HG03159 (cell line): ENCODE results near the gene MBD3.

ENCODE experiments used
- ATAC-seq: cut with Tn5 transposase; IDR thresholded peaks from one replicate; pipeline ENCODE4 v1.9.1; 2021; ENCODE audit warnings: mild to moderate bottlenecking, moderate library complexity; ENCODE audit not compliant: unreplicated experiment

Gene MBD3

DNA sequence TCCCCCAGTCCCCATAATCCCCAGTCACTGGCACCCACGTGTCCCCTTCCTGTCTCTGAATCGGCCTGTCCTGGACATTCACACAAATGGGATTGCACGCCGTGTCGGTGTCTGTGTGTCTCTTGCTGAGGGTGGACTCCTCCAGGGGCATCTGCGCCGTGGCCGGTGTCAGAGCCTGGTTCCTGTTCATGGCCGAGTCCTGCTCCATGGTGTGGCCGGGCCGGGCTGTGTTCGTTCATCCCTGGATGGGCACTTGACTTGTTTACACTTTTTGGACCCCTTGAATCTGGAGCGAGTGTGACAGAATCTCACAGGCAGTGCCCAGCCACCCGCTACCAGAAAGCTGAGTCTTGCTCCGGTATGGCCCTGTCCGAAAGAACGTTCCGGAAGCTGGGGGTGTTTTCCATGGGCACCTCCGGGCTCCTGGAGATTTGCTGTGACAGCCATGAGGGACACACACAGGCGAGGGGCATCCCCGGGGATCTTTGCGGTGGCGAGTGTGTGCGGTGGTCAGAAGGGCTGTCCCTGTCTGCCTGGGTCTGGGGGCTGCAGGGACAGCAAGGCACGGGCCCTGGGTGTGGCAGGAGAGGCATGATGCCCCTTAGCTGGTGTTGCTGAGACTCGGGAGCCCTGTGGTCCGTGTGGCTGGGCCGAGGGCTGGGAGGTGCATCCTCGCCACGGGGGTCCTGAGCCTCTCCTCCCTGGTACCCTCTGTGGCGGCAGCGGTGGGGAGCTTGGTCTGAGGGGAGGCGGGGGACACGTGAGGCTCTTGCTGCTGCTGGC, 18.1 kb downstream of the MBD3 start:
- no peak for ATAC-seq

DNA sequence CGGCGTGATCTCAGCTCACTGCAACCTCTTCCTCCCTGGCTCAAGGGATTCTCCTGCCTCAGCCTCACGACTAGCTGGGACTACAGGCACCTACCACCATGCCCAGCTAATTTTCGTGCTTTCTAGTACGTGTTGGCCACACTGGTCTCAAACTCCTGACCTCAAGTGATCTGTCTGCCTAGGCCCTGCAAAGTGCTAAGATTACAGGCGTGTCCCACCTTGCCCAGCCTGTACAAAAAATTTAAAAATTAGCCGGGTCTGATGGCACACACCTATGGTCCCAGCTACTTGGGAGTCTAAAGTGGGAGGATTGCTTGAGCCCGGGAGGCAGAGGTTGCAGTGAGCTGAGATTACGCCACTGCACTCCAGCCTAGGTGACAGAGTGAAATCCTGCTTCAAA, 19.9 kb downstream of the MBD3 start:
- ATAC-seq, result no peak

DNA sequence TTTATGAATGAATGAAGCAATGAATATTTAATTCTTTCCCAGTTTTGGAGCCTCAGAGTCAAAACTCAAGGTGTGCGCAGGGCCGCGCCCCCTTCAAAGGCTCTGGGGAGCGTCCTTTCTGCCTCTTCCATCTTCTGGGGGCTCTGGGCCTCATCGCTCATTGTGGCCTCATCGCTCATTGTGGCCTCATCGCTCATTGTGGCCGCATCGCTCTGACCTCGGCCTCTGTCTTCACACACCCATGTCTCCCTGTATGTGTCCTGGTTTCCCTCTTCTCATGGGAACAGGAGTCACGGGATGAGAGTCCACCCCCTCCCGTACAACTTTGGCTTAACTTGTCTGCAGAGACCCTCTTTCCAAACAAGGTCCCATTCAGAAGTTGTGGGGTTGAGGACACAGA, 21.3 kb downstream of the MBD3 start:
- ATAC-seq, result no peak

DNA sequence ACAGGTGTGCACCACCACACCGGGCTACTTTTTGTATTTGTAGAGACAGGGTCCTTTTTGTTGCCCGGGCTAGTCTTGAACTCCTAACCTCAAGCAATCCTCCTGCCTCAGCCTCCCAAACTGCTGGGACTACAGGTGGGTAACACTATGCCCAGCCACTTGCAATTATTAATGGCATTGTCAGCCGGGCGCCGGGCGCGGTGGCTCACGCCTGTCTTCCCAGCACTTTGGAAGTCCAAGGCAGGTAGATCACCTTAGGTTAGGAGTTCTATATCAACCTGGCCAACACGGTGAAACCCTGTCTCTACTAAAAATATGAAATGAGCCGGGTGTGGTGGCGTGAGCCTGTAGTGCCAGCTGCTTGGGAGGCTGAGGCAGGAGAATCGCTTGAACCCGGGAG, 21.8 kb downstream of the MBD3 start:
- no peak for ATAC-seq

DNA sequence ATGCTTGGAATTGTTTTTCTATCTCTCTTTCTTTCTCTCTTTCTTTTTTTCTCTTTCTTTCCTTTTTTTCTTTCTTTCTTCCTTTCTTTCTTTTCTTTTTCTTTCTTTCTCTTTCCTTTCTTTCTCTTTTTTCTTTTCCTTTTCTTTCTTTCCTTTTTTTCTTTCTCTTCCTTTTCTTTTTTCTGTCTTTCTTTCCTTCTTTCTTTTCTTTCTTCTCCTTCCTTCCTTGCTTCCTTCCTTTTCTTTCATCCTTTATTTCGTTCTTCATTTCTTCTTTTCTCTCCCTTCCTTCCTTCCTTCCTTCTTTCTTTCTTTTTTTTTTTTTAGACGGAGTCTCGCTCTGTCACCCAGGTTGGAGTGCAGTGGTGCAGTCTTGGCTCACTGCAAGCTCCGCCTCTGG, 22.7 kb downstream of the MBD3 start:
- ATAC-seq, result no peak

DNA sequence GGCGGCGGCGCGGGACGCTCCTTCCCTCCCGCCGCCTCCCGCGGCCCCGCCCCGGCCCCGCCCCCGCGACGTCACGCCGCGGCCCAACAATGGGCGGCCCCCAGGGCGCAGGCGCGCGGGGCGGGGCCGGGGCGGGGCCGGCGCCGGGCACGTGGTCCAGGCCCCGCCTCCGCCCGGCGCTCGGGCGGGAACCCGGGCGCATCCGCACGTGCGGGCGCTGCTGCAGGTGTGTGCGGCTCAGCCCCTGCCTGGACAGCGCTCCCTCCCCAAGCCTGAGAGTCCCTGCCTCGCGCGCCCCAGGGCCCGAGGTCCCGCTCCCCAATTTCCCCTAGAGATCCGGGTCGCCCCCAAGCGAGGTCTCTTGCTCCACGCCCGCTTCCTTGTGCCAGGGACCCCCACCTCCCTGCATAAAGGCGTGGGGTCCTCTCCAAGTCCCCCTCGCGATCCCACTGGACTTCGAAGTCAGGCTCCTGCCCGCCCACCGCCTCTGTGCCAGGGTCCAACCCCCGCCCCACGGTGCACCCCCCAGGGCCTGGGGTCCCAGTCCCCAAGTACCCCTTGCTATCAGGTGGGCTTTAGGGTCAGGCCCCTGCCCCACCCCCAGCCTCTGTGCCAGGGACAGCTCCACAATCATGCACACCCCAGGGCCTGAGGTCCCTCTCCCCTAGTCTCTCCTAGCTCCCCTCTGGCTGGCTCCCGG, 24.2 kb downstream of the MBD3 start, which contains the start of gene MEX3D:
Gene MEX3D, minus strand, starts transcription at position 6 of the 700 bp plus-strand sequence. CDS start 267 bp downstream, outside the sequence.
- peak; percentile 66 for ATAC-seq

DNA sequence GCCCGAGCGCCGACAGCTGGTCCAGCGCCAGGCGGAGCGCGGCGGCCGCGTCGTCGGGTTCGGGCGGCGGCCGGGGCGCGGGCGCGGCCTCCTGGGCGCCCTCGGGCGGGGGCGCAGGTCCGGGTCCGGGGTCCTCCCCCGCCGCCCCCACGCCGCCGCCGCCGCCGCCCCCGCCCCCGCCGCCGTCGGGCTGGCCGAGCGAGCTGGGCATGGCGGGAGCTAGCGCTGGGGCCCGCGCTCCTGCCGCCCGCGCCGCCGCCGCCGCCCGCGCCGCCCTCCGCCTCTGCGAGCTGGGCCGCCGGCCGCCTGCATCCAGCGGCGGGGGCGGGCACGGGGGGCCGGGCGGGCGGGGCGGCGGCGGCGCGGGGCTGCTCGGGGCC, 24.8 kb downstream of the MBD3 start:
- ATAC-seq, result peak; percentile 14

DNA sequence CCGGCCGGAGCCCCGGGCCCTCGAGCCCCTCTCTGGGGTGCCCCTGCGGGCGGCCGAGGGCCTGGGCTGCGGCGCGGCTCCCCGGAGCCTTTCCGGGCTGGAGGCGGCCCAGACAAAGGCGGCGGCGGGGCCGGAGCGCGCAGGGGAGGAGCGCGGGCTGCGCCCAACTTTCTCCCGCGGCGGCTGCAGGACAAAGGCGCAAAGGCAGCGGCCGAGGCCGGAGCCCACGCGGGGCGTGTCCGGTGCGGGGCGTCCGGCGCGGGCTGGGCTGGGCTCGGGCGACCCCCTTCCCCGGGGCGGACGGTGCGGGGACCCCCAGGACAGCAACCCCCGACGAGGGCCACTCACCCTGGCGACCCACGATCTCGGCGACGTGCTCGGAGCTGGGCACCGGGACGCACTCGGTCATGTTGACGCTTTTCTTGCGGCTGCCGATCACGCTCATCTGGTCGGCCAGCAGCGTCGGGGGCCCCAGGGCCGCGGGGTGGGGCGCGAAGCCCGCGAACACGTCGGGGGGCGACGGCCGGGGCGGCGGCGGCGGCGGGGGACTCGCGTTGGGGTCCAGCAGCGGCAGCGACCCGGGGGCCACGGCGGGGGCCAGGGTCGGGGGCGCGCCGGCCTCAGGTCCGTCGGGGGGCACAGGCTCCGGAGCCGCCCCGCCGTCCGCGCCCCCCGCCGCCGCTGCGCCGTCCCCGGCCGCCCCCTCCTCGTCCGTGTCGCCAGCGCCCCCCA, 25.4 kb downstream of the MBD3 start:
- no peak for ATAC-seq

DNA sequence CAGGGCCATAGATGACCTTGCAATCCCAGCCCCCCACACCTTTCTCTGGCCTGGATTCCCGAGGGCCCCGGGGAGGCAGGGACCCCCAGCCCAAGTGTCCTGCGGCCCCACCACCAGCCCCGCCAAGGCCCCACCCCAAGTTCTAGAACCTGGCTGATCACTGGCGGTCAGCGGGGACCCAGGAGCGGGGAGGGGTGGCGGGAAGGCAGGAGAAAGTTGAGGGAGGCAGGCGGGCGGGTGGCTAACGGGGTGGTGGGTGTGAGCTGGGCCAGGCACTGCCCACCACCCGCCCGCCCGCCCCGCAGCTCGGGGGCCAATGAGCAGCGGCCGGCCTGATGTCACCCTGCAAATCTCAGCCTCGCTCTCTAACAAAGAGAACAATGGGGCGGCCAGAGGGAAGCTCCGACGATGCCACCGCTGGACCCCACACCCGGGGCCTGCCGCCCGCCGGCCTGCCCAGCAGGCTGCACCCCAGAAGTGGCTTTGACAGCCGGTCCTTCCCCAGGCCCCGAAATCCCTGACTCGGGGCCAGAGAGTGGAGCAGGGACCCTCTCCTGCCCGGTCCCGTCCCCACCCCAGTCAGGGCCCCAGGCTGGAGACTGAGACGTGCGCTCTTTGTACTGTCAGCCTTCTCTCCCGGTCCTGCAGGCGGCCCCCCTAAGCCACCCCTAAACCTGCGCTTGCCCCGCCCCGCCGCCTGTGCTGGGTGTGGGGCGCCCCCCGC, 26.1 kb downstream of the MBD3 start:
- no peak for ATAC-seq

DNA sequence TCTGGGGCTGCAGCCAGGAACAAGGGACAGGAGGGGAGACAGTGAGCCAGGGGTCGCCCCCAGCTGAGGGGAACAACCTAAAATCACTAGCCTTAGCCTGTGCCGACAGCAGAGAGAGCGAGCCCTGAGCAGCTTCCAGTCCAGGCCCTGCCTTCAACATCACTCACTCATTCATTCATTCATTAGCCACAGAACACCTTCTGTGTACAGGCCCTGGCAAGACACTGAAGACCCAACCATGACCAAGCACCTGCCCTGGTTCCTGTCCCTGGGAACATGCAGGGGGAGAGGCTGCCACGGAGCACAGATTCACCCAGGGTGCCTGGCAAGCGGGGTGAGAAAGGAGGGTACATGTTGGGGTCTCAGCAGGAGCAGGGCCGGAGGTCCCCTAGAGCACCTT, 29.4 kb downstream of the MBD3 start:
- no peak for ATAC-seq

DNA sequence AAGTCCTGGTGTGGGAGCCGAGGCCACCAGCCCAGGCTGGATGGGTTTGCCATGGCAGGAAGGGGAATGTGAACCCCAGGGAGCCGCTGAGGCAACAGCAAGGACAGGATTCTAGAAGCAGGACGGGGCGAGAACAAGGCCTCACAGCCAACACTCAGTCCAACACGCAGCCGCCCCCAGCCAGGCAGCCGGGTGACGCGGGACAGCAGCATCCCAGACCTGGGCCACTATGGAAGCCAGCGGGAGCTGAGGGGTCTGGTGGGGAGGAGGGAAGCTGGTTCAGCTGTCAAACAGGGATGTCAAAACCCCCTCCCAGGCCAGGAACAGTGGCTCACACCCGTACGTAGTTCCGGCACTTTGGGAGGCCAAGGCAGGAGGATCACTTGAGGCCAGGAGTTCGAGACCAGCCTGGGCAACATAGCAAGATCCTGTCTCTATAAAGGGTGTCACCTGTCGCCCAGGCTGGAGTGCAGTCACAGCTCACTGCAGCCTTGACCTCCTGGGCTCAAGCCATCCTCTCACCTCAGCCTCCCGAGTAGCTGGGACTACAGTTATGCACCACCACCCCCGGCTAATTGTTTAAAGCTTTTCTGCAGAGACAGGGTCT, 31.3 kb downstream of the MBD3 start:
- ATAC-seq, result no peak

DNA sequence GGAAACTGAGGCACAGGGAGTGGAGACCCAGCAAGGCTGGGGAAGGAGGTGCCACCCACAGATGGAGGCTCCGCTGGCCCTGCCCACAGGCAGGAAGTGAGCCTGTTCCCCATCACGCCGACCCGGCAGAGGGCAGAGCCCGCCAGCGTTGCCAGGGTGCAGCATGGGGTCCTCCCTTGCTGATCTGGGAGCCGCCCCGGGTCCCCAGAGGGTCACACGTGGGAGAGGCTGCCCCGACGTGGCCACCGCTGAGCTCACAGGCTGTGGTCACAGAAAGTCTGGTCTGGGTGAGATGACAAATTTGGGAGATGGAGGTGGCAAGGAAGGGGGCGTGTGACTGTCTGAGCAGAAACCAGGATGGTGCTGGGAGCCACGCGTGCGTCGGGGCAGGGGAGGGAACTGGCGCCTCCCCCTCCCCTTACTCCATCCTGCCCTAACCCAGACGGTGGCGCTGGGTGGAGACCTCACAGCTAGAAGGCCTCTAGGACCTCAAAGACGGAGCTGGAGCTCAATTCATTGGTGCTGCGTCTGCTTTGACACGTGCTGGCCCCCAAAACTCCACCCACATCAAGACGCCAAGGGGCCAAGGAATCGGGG, 32.3 kb downstream of the MBD3 start:
- no peak for ATAC-seq

DNA sequence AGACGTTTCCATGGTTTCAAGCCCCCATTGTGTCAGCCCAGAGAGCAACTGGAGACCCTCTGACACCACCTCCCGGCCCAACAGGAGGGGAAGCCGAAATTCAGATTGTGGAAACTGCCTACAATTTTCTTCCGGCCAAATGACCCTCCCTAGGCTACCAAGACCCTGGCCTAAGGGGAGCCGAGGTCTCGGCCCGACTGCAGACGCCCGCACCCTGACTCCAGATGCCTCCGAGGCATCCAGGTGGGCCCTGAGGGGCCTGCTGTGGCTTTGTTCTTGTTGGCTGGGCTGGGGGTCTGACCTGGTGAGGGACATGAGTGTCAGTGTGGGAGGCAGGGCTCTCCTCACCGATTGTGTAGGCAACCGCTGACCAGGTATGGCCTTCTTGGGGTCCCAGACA, 34.1 kb downstream of the MBD3 start:
- no peak for ATAC-seq

DNA sequence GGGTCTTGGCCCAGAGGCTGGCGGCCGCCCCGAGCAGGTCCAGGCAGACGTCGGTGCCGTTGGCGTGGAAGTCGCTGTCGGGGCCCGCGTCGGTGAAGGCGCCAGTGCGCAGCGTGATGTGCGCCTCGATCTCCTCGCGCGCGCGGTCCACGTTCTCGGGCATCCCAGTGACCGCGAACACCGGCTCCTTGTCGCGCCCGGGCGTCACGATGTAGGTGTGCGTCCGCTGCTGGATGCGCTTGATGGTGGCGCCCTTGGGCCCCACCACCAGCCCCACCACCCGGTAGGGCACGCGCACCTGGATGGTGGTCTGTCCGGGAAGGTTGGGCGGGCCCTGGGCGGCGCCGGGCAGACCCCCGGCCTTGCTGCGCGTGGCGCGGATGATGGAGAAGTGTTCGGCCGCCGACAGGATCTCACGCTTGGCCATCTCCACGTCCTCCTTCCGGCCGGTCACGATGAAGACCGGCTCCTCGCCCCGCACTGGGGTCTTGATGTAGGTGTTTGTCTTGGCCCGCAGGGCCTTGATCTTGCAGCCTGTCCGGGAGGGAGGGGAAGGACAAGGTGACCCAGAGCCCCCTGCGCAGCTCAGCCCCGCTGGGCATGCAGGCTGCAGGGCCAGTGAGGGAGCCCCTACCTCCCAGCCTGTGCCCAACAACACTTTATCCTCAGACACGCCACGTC, 36.1 kb downstream of the MBD3 start:
- no peak for ATAC-seq

DNA sequence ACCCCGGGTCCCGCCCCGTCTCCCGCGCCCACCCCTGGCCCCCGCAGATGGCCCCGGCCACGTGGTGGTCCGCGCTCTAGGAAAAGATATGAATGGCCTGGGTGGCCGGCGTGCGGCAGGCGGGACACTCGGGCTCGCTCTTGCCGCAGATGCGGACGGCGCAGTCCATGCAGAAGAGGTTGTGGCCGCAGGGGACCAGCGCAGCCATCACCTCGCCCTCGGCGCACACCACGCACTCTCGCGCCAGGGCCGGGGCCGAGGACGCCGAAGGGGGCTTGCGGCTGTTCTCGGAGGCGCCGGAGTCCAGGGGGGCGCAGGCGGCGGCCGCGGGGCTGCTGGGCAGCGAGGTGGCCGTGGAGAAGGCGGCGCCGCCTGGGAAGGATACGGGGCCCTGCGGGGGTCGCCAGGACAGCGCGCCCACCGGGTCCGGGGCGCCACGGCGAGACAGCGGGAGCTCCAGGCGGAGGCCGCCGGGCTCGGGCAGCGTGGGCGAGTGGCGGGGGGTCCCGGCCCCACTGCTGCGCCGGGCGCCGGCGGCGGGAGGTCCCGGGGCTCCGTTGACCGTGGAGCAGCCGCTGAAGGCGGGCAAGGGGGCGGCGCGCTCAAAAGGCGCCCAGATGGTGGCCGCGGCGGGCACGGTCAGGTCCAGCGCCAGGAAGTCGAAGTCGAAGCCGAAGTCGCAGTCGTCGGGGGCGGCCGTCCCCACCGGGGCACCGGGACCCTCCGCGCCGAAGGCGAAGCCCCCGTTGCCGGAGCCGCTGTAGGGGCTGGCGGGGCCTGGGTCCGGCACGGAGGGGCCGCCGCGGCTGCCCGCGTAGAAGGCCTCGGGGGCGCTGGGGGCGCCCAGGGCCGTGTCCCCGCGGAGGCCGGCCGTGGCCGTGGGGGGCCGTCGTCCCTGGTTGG, 36.9 kb downstream of the MBD3 start:
- ATAC-seq, result no peak

DNA sequence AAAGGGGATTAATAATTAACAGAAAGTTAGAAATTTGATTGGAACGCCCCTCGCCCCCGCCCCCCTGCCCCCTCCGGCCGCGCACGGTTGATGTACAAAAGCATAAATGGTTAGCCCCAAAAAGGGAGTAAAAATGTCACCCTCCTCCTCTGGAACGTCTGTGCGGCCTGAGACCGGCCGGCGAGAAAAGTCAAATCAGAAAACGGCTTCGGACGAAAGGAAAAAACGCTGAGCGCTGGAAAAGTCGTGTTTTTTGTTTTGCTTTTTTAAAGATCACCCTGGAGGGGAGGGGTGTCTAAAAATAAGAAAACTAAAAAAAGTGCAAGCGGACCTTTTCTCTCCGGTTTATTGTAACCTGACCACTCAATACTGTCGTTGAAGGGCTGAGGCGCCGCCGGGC, 37.7 kb downstream of the MBD3 start:
- no peak for ATAC-seq

DNA sequence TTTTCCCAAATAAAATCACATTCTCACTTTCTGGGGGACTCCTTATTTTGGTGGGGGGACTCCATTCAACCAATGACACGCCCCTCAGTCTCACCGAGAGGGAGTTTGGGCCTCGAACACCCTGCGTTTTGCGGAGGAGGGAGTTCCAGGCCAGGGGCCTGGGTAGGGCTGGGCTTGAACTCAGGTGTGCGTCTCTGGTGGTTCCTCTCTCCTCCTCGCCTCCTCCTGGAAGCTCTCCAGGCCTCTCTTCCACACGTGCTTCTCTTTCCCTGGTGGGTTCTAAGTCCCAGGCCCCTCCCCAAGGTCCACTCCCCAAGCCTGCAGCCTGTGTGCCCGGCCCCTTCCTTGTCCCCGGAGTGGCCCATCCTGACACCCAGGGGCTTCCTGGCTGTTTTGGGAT, 39.2 kb downstream of the MBD3 start:
- no peak for ATAC-seq

DNA sequence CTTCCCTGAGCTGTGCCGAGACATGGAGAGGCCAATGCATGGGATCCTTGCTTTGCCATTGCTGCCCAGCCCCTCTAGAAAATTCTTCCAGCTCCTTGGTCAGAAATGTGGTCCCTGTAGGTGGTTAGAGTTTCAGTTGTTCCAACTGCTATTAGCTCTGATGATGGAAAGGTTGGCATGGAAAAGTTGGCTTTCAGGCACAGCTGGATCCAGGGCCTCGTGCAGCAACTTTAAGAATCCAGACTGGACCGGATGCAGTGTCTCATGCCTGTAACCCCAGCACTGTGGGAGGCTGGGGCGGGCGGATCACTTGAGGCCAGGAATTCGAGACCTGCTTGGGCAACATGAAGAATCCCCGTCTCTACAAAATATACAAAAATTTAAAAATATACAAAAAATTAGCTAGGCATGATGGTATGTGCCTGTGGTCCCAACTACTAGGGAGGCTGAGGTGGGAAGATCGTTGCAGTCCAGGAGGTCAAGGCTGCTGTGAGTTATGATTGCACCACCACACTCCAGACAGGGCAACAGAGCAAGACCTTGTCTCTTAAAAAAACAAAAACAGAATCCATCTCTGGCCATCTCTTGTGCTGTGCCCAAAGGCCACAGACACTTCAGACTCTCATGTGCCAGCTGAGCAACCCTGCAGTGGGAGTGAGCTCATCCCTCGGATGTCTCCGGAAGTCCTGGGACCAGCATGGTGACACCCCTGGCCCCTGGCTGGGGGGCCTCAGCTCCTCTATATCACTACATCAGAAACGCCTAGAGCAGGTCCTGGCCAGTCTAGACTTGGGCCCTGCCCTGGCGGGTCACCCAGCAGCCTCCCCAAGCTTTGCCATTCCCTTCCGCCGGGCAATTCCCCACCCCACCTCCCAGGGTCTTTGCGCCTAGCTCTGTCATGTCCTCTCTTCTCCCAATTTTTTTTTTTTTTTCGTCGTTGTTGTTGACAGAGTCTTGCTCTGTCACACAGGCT, 41.3 kb downstream of the MBD3 start:
- no peak for ATAC-seq
